Esophagus muscularis mucosa (tissue), 4 donors: Measurements from ENCODE around the gene SCFD2.

Experiments used
- EP300 ChIP-seq: sonication (generic); formaldehyde crosslinking; IDR thresholded peaks from one replicate; pipeline ENCODE4 v1.6.1; 2017; ENCODE audit warnings: antibody characterized with exemption
- POLR2A ChIP-seq: fragments of 450-650 bp; IDR thresholded peaks from one replicate; pipeline ENCODE4 v1.6.1; 2017; ENCODE audit warnings: antibody characterized with exemption, moderate library complexity, mild to moderate bottlenecking, low read depth
- POLR2AphosphoS5 ChIP-seq, 2 donors: sonication (generic); formaldehyde crosslinking; IDR thresholded peaks; one replicate each; pipeline ENCODE4 v1.6.1; 2017; ENCODE audit warnings: antibody characterized with exemption in 2 of 2
- TF ChIP-seq, protein P1 (sequence below), 3 experiments: fragments of 200-600 bp in 2 of 3; fragments of 450-650 bp in 1 of 3; sonication (generic) in 2 of 3; IDR thresholded peaks; one replicate each; pipeline ENCODE4 v1.5.1; 2017 to 2019; ENCODE audit warnings: antibody characterized with exemption in 3 of 3, mild to moderate bottlenecking in 2 of 3, moderate library complexity in 1 of 3

DNA sequence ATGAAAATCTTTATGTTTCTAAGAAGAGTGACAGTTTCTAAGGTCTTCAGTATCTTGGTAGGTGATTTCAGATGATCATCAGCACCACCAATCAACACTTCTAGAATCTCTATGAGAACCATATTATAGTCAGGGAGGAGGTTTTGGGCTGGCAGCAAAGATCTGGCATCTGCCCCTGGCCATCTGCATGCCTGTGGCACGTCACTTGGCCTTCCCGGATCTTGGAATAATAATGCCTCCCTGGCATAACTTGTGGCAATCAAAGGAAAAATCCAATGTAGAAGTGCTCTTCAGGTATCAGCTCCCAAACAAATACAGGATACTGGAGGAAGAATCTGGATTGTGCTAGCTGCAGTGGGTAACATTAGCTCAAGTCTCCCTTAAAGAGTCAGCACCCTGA lies 446.4 kb downstream of the SCFD2 start:
- TF ChIP-seq POLR2A = no peak
- TF ChIP-seq, protein P1, sequence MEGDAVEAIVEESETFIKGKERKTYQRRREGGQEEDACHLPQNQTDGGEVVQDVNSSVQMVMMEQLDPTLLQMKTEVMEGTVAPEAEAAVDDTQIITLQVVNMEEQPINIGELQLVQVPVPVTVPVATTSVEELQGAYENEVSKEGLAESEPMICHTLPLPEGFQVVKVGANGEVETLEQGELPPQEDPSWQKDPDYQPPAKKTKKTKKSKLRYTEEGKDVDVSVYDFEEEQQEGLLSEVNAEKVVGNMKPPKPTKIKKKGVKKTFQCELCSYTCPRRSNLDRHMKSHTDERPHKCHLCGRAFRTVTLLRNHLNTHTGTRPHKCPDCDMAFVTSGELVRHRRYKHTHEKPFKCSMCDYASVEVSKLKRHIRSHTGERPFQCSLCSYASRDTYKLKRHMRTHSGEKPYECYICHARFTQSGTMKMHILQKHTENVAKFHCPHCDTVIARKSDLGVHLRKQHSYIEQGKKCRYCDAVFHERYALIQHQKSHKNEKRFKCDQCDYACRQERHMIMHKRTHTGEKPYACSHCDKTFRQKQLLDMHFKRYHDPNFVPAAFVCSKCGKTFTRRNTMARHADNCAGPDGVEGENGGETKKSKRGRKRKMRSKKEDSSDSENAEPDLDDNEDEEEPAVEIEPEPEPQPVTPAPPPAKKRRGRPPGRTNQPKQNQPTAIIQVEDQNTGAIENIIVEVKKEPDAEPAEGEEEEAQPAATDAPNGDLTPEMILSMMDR (IDR thresholded peaks at IDR 0.05) = no peak
- TF ChIP-seq POLR2AphosphoS5 (IDR thresholded peaks at IDR 0.05) = no peak
- no peak for TF ChIP-seq EP300
